HepG2 (cell line): ENCODE results near the gene TTC38. TPM values are rescaled to one million over a fixed set of nuclear protein-coding genes. Genes with fewer than 3 reads are reported as not detected.

Experiments used
- ATAC-seq: fragments of 200-7000 bp; cut with Tn5 transposase; 3 replicates; pipeline ENCODE4 v1.9.1; 2020; ENCODE audit warnings: mild to moderate bottlenecking, moderate library complexity
- BruUV-seq: library from RNA; stranded (reverse); fragments of 400-500 nt; replicated peaks from 2 replicates; lab custom pipeline; 2021; lab: Mats Ljungman, UMichigan
- CTCF ChIA-PET: fragments of 300-600 bp; formaldehyde crosslinking; extraction: SDS; loops from one replicate; lab custom pipeline; 2021; ENCODE audit warnings: low total read pairs, inconsistent platforms, low intra/inter-chr PET ratio; lab: Yijun Ruan, JAX
- POLR2A ChIA-PET: fragments of 350-600 bp; sonication (Branson Sonifier 250); formaldehyde crosslinking; loops from one replicate; lab custom pipeline; 2020; ENCODE audit warnings: antibody characterized with exemption, inconsistent platforms; lab: Yijun Ruan, JAX
- DNase-seq: peaks from one replicate; pipeline ENCODE4 v3.0.0-alpha.2; 2015; ENCODE audit warnings: low spot score
- FAIRE-seq: peaks from 3 replicates; lab custom pipeline; 2011; peaks lifted over from hg19 to GRCh38; lab: Jason Lieb, UNC
- H2AFZ ChIP-seq: one replicate; pipeline ENCODE4 v1.6.1; 2011; ENCODE audit warnings: low read length, inconsistent platforms
- H3K27ac ChIP-seq: fragments of 300-600 bp; 3 replicates; pipeline ENCODE4 v1.8.0; 2011; ENCODE audit warnings: mixed run types, mild to moderate bottlenecking, mixed read lengths, low read length, inconsistent platforms; ENCODE audit not compliant: insufficient read depth; ENCODE audit errors: extremely low read length
- H3K27me3 ChIP-seq, 2 experiments: fragments of 200-600 bp in 1 of 2; 2 replicates in 1 of 2; 3 replicates in 1 of 2; pipeline versions ENCODE4 v1.6.0 to v1.8.0; 2011; ENCODE audit warnings: low read length in 2 of 2, mild to moderate bottlenecking in 2 of 2, moderate library complexity in 2 of 2, inconsistent platforms in 1 of 2; ENCODE audit not compliant: insufficient read depth in 2 of 2, control insufficient read depth in 1 of 2
- H3K36me3 ChIP-seq, 2 experiments: fragments of 200-600 bp in 1 of 2; replicated peaks in 1 of 2; 2 replicates in 1 of 2; 3 replicates in 1 of 2; pipeline versions ENCODE4 v1.5.1 to v1.8.0; 2011; ENCODE audit warnings: low read length in 2 of 2, inconsistent platforms in 1 of 2; ENCODE audit not compliant: insufficient read depth in 2 of 2, control insufficient read depth in 1 of 2
- H3K4me1 ChIP-seq: 2 replicates; pipeline ENCODE4 v1.5.1; 2012; ENCODE audit warnings: low read length, inconsistent platforms; ENCODE audit not compliant: insufficient read depth
- H3K4me2 ChIP-seq: 2 replicates; pipeline ENCODE4 v1.6.0; 2011; ENCODE audit warnings: low read depth, low read length, inconsistent platforms
- H3K4me3 ChIP-seq, 3 experiments: fragments of 200-600 bp in 1 of 3; sonication (generic), shearing (Covaris generic) in 1 of 3; replicated peaks in 1 of 3; 2 replicates each; pipeline ENCODE4 v1.5.1; 2011 to 2016; ENCODE audit warnings: low read length in 3 of 3, inconsistent platforms in 2 of 3, low read depth in 2 of 3, mild to moderate bottlenecking in 2 of 3, control low read depth in 1 of 3, mixed read lengths in 1 of 3; ENCODE audit not compliant: insufficient read depth in 1 of 3
- H3K79me2 ChIP-seq: one replicate; pipeline ENCODE4 v1.6.1; 2011; ENCODE audit warnings: low read length, inconsistent platforms; ENCODE audit not compliant: insufficient read depth
- H3K9ac ChIP-seq: 2 replicates; pipeline ENCODE4 v1.6.0; 2011; ENCODE audit warnings: mild to moderate bottlenecking, low read depth, low read length, inconsistent platforms; ENCODE audit not compliant: insufficient read depth
- H3K9me3 ChIP-seq: 2 replicates; pipeline ENCODE4 v1.5.1; 2012; ENCODE audit warnings: mild to moderate bottlenecking, low read length
- H4K20me1 ChIP-seq: 2 replicates; pipeline ENCODE4 v1.6.0; 2011; ENCODE audit warnings: inconsistent platforms, mild to moderate bottlenecking, low read length, moderate library complexity; ENCODE audit not compliant: insufficient read depth
- AGO2 ChIP-seq: fragments of 200-400 bp; formaldehyde crosslinking; optimal IDR thresholded peaks from 2 replicates; pipeline ENCODE3; 2017; ENCODE audit warnings: mild to moderate bottlenecking, low read depth, low read length, moderate library complexity
- ATM ChIP-seq: fragments of 450-650 bp; IDR thresholded peaks from 2 replicates; pipeline ENCODE4 v1.7.1; 2017; ENCODE audit warnings: mild to moderate bottlenecking, borderline replicate concordance
- DPF2 ChIP-seq: sonication (generic); formaldehyde crosslinking; IDR thresholded peaks from 2 replicates; pipeline ENCODE4 v1.4.0; 2020; ENCODE audit warnings: mild to moderate bottlenecking, low read depth, missing genetic modification reagents, borderline replicate concordance
- HHEX ChIP-seq: IDR thresholded peaks from 2 replicates; pipeline ENCODE4 v1.6.1; 2016; ENCODE audit warnings: control low read depth
- HNRNPK ChIP-seq: fragments of 200-400 bp; formaldehyde crosslinking; IDR thresholded peaks from 2 replicates; pipeline ENCODE4 v1.6.1; 2018; ENCODE audit warnings: low read length, low read depth, moderate library complexity, mild to moderate bottlenecking; ENCODE audit not compliant: poor library complexity, severe bottlenecking
- ZNF136 ChIP-seq: sonication (generic); formaldehyde crosslinking; IDR thresholded peaks from 2 replicates; pipeline ENCODE4 v1.8.1; 2022; ENCODE audit warnings: low read depth, mild to moderate bottlenecking, moderate library complexity, missing genetic modification reagents
- ZNF746 ChIP-seq: sonication (generic); formaldehyde crosslinking; IDR thresholded peaks from 2 replicates; pipeline ENCODE4 v1.8.0; 2022; ENCODE audit warnings: mild to moderate bottlenecking, missing genetic modification reagents
- ZNF83 ChIP-seq: sonication (generic); formaldehyde crosslinking; IDR thresholded peaks from 2 replicates; pipeline ENCODE4 v1.4.0; 2020; ENCODE audit warnings: missing genetic modification reagents, mild to moderate bottlenecking, borderline replicate concordance
- WGBS: methylation state at CpG from one replicate; pipeline ENCODE4 v1.1.6; 2017; ENCODE audit warnings: low lambda C conversion rate; 5-methylcytosine and 5-hydroxymethylcytosine counted together
- in situ Hi-C: cut with HindIII; loops from 2 replicates; pipeline ENCODE4 v1.10.0; 2017; ENCODE audit warnings: low pct_unique_long_range_greater_than_20kb; ENCODE audit not compliant: extremely low pct_ligation_motif_present
- intact Hi-C: fragments of 100-400 bp; cut with micrococcal nuclease; formaldehyde crosslinking; loops from one replicate; pipeline ENCODE4 v1.10.0; 2022; ENCODE audit not compliant: unreplicated experiment
- polyA plus RNA-seq, 8 experiments: library from polyadenylated mRNA; depleted of rRNA in 3 of 8; stranded (reverse) in 7 of 8; unstranded in 1 of 8; fragments of >200 nt; fragmentation: Illumina TruSeq in 4 of 8; extraction: Trizol in 4 of 8; gene quantifications; 2 replicates each; pipeline versions ENCODE4 v1.2.1 to v1.2.3, GENCODE V29; 2011 to 2016; ENCODE audit warnings: low read depth in 4 of 8, missing spikeins in 1 of 8, mixed read lengths in 1 of 8; ENCODE audit not compliant: insufficient read depth in 1 of 8
- total RNA-seq, 5 experiments: library from RNA; depleted of rRNA; stranded (reverse); fragments of >200 nt; fragmentation: Illumina TruSeq; extraction: Trizol; gene quantifications; 2 replicates each; pipeline ENCODE4 v1.2.3, GENCODE V29; 2016; ENCODE audit warnings: low read depth in 1 of 5
- TF ChIP-seq, protein P1 (sequence below): sonication (generic); formaldehyde crosslinking; IDR thresholded peaks from 2 replicates; pipeline ENCODE4 v1.5.0; 2020; ENCODE audit warnings: missing genetic modification reagents

TTC38 gene
- total and polyA plus RNA-seq, 2 of the 13 experiments (the other 11 are each of a cell fraction or from before 2014, with no cell fraction given) = 101 to 105 TPM

DNA sequence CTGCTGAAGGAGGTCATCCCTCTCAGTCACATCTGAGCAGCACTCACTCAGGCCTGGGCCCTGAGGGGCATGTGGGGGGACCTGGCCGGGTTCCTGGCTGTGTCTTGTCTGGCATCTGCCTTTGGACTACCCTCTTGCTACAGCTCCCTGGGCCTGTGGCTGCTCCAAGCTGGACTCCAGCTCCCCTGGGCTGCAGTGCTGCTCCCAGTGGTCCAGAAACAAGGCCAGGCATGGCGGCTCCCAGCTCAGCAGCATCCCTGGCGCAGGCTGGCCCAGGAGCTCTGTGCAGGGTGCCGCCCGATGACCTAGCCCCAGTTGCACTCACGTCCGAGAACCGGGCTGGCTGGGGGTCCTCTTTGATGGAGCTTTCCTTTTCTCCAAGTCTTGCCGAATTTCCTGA lies 23.0 kb upstream of the TTC38 start:
- TF ChIP-seq, protein P1, sequence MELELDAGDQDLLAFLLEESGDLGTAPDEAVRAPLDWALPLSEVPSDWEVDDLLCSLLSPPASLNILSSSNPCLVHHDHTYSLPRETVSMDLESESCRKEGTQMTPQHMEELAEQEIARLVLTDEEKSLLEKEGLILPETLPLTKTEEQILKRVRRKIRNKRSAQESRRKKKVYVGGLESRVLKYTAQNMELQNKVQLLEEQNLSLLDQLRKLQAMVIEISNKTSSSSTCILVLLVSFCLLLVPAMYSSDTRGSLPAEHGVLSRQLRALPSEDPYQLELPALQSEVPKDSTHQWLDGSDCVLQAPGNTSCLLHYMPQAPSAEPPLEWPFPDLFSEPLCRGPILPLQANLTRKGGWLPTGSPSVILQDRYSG (CRISPR knock-in tag) = no peak
- TF ChIP-seq ZNF136 (no peak), DPF2 (CRISPR knock-in tag) (no peak), ATM (no peak), HNRNPK (no peak), HHEX (CRISPR knock-in tag) (no peak), ZNF83 (CRISPR knock-in tag) (no peak), AGO2 (peak; percentile 22), ZNF746 (CRISPR knock-in tag) (no peak)
- POLR2A ChIA-PET = interaction anchor here (1.3 kb wide), 1 partner anchor 23 kb away, joined by 5 read pairs; the partner anchor contains the start of gene TTC38
- peaks cover 3% of the 10 kb centered on the region in 2 experiments; a peak in 2 of 5 replicates for H3K36me3 ChIP-seq
- no peak for FAIRE-seq
- peaks cover 27% of the 10 kb centered on the region for H3K4me1 ChIP-seq
- no peaks in the 10 kb centered on the region for H3K79me2 ChIP-seq
- H3K4me2 ChIP-seq = no peak overlapping the region
- ATAC-seq = no peak
- H3K27me3 ChIP-seq = no peaks in the 10 kb centered on the region
- H4K20me1 ChIP-seq = no peaks in the 10 kb centered on the region
- no peak overlapping the region for H3K9ac ChIP-seq
- DNase-seq = no peak
- H3K9me3 ChIP-seq = no peaks in the 10 kb centered on the region
- no peak overlapping the region for H3K4me3 ChIP-seq
- no peak overlapping the region for H2AFZ ChIP-seq
- no TSS peak for BruUV-seq
- intact Hi-C loops (no loop called here), in situ Hi-C loops (no loop called here)
- CTCF ChIA-PET = no interaction called here
- WGBS = 98% methylated on average over 7 of the region's 9 CpGs
- H3K27ac ChIP-seq = no peak overlapping the region
